T follicular helper cell (primary cell): Measurements from ENCODE around the gene PINK1.

Source experiments
- DNase-seq: peaks from one replicate; pipeline ENCODE4 v3.0.0-alpha.2; 2020; ENCODE audit warnings: low read depth

The PINK1 gene

DNA sequence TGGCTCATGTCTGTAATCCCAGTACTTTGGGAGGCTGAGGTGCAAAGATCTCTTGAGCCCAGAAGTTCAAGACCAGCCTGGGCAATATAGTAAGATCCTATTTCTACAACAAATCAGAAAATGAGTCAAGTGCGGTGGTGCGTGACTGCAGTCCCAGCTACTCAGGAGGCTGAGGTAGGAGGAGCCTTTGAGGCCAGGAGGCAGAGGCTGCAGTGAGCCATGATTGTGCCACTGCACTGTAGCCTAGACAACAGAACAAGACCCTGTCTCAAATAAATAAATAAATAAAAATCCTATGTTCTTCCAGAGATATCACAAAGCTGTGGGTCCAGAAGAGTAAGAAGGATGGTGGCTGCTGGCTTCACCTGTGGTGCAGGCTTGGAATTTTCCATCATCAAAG lies 22.3 kb upstream of the PINK1 start:
- no peak for DNase-seq

DNA sequence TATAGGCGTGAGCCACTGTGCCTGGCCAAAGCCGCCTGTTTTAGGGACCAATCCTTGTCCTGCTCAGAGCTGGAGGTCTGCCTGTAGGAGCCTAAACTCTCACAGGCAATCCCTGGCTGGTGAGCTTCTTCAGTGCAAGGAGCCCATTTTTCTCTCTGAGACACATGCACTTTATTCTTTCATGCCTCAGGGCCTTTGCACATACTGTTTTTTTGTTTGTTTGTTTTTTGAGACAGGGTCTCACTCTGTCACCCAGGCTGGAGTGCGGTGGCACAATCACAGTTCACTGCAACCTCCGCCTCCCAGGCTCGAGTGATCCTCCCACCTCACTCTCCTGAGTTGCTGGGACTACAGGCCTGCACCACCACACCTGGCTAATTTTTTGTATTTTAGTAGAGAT lies 21.6 kb upstream of the PINK1 start:
- DNase-seq: no peak

DNA sequence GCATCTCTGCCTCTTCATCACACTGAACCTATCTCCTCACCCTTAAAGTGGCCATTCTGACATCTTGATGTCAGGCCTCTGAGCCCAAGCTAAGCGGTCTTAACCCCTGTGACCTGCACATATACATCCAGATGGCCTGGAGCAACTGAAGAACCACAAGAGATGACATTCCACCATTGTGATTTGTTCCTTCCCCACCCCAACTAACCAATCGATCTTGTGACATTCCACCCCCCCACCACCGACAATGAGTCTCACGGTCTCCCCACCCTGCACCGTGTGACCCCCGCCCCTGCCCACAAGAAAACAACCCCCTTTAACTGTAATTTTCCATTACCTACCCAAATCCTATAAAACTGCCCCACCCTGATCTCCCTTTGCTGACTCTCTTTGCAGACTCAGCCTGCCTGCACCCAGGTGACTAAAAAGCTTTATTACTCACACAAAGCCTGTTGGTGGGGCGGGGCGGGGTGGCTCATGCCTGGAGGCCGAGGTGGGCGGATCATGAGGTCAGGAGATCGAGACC lies 21.0 kb upstream of the PINK1 start:
- no peak for DNase-seq

DNA sequence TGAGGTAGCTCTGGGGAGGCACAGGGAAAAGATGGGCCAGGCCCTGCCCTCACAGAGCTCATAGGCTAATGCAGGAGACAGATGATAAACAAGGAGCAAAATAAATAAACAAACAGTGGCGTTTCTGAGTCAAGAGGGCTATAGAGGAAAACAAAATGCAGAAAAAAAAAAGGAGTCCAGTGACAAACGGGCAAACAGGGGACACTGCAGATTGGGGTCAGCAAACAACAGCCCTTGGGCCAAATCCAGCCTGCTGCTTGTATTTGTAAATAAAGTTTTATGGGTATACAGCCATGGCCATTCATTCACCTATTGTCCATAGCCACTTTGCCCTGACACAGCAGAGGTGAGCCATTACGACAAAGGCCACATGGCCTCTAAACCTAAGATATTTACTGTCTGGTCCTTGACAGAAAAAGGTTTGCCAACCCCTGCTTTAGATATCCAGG lies 19.1 kb upstream of the PINK1 start:
- DNase-seq: no peak

DNA sequence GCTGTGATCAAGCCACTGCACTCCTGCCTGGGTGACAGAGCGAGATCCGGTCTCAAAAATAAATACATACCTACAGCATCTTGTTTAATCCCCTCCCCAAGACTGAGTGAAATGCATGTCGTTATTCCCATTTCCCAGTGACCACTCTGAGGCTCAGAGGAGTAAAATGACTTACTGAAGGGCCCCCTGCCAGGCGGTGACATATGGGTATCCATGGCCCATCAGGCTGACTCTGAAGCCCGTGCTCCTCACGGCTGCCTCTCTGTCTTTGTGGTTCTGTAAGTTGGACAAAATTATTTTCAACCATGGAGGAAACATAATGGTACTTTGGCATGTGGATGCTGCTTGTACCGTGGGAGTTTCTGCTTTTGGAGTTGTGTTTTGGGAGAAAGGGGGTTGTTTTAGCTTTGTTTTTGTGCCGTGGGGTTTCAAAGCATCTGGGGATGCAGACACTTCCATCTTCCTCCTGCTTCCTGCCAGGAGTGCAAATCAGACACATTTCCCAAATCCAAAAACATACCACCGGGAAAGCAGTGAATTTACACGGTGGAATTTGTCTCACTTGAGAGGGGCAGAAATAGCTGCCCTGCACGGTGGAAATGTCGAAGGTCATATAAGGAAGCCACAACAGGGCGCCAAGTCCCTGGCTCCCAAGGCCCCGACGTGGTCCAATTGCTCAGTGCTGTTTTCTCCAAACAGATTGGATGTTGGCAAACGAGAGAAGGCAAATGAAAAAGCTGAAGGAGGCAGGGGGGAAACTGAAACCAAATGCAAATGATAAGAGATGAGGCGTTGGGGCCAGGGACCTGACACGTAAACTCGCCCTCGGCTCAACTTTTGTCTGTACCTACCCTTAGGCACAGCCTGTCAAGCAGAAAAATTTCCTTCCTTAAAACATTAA lies 17.1 kb upstream of the PINK1 start:
- no peak for DNase-seq

DNA sequence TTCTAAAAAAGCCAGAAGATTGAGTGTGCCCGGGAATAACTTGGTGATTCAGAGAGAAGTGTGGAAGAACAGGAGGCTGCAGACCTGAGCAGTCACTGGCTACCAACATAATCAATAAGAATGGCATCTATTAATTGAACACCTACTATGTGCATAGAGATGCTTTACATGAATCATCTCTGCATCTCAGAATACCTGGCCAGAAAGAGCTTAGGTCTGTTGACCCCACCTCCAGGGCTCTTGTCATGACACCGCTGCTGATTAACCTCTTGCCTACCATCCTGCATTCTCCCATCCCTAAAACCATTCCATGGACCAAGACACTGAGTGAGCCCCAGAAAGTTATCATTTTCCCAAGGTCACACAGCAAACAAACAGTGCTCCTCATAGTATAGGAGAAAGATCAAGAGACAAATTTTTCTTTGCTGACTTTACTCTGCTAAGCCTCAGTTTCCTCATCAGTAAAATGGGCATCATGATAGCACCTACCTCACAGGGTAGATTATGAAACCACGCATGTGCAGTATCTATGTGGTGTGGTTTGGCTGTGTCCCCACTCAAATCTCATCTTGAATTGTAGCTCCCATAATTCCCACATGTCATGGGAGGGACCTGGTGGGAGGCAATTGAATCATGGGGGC lies 16.3 kb upstream of the PINK1 start:
- DNase-seq: no peak

DNA sequence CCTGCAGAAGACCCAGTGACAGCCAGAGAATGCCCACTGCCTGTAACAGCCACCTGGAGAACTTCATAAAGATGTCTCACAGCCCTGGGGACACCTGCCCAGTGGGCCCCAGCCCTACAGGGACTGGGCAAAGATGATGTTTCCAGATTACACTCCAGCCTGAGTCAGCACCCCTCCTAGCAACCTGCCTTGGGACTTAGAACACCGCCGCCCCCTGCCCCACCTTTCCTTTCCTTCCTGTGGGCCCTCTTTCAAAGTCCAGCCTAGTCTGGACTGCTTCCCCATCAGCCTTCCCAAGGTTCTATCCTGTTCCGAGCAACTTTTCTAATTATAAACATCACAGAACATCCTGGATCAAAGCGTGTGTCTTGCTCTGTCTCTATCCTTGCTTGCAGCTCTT lies 14.7 kb upstream of the PINK1 start:
- DNase-seq: no peak

DNA sequence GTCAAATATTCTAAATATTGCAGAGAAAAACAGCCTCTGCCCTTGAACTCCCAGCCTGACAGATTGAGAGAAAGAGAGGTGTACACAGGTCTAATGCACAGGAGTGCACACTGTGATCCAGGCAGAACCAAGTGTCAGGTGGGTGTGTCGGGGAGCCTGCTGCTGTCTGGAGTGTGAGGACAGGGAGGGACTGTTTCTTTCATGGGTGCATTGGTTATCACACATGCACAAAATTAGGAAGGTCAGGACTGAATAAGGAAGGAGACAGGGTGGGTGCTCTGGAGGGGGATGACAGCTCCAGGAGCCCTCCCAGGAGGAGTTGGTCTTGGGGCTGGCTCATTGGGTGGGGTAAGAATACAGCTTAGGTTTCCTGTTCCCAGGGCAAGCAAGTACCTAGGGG lies 13.3 kb upstream of the PINK1 start:
- DNase-seq: no peak

DNA sequence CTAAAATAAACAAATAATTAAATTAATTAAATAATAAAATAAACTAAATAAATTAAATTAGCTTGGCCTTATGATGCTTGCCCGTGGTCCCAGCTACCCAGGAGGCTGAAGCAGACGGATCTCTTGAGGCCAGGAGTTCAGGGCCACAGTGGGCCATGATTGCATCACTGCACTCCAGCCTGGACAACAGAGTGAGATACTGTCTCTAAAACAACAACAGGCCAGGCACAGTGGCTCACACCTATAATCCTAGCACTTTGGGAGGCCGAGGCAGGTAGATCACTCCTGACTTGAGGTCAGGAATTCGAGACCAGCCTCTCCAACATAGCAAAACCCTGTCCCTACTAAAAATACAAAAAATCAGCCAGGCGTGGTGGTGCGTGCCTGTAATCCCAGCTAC lies 12.2 kb upstream of the PINK1 start:
- no peak for DNase-seq

DNA sequence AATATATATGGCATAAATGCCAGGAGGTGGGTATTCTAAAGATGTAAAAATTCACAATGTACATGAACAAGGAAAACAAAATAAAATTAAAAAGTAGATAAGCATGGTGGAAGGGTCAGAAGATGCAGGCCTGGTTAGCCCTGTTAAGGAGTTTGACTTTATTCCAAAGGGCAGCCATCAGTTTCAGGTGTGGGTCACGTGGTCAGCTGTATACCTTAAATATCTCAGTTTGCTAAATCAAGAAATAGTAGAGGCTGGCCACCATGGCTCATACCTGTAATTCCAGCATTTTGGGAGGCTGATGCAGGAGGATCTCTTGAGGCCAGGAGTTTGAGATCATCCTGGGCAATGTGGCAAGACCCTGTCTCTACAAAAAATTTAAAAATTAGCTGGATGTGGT lies 8.5 kb upstream of the PINK1 start:
- no peak for DNase-seq

DNA sequence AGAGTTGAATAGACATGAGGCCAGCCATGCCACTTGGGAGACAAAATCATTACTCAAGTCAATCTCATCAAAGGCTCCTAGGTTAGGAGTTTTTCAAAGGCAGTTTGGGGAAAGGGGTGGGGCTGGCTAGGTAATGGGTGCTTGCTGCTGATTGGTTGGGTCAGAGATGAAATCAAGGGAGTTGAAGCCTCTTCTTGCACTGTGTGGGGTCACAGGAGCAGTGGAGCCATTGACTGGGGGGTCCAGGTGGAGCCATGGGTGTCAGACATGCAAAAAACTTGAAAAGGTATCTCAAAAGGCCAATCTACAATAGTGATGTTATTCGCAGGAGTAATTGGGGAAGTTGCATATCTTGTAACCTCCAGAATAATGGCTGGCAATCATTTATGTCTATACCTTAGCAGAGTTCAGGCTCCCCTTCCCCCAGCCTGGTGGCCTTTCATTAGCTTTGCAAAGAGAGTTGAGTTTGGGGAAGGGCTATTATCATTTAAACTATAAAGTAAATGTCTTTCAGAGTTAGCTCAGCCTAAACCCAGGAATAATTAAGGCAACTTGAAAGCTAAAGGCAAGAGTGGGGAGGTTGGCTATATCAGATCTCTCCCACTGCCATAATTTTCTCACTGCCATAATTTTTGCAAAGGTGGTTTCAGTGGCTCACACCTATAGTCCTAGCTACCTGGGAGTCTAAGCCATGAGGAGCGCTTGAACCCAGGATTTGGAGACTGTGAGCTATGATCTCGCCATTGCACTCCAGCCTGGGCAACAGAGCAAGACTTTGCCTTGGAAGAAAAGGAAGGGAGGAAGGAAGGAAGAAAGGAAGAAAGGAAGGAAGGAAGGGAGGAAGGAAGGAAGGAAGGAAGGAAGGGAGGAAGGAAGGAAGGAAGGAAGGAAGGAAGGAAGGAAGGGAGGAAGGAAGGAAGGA lies 7.8 kb upstream of the PINK1 start:
- no peak for DNase-seq

DNA sequence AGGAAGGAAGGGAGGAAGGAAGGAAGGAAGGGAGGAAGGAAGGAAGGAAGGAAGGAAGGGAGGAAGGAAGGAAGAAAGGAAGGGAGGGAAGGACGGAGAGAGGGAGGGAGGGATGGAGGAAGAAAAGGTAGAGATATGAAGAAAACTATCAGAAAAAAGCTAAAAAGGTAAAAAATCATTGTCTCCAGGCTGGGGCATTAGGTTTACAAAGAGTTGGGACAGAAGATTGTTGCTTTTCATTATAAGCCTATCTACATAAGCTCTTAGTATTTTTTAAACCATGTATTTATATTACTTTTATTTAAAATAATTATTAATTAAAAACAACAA lies 7.2 kb upstream of the PINK1 start:
- DNase-seq: no peak

DNA sequence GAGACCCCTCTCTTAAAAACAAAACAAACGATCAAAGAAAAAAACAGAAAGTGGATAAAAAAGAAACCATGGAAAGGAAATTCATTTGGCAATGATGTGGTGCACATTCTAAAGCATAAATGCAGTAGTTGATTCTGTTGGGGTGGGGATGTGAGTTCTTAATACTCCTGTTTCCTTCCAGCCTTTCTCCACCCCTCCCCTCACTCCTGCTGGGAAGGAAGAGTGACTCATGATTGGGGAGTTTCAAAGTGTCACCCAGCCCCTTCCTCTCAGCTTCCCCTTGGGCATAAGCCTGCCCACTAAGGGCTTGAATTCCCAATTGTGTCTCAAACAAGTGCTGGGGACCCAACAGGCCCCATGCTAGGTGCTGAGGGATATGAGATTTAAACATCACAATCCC lies 6.7 kb upstream of the PINK1 start:
- no peak for DNase-seq

DNA sequence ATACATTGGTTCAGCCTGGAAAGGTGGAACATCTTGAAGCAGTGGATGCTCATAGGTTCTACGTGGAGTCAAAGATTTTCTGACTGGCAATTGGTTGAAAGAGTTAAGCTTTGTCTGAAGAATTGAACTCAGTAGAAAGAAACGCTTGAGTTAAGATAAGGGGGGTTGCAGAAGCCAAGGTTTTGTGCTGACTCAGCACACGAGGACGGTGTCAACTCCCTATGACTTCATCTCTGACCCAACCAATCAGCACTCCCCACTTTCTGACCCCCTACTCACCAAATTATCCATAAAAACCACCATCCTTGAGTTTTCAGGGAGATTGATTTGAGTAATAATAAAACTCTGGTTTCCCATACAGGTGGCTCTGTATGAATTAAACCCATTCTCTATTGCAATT lies 2.5 kb upstream of the PINK1 start:
- DNase-seq: no peak

DNA sequence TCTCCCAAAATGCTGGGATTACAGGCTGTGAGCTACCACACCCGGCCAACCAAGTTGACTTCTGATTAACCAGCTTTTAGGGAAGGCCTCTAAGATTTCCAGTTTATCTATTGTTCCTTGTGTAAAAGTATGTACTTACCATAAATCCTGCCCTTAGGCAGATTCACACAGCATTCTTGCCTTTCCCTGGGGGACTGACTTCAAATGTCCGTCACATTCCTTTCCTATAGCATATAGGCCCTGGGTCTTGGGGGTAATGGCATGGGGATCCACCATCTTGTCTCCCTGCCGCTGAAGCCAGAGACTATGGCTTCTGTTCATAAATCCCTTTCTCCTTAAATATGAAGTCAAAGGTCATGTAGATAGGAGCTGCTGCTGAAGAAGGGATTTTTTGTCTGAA lies 872 bp upstream of the PINK1 start:
- no peak for DNase-seq

DNA sequence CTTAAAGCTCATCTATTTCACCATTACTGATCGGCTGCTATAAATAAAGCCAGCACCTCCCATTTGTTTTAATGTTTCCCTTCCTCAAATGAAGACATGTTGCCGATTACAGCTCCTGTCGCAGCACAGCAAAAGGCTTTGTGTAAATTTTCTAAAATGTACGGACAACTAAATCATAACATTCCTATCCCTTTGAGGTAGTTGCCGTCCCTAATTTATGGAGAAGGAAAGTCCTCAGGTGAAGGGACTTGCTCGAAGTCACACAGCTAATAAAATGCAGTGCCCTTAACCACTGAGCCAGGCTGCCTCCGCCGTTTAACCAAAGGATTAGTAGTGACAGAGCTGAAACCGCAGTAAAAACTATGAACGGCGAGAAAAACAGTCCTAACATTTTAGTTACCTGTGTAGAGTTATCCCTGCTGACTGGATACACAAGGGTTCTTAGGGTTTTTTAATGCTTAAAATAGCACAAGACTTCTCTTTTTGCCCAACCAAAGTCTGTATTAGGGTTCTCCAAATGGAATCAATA lies 871 bp downstream of the PINK1 start:
- DNase-seq: no peak

DNA sequence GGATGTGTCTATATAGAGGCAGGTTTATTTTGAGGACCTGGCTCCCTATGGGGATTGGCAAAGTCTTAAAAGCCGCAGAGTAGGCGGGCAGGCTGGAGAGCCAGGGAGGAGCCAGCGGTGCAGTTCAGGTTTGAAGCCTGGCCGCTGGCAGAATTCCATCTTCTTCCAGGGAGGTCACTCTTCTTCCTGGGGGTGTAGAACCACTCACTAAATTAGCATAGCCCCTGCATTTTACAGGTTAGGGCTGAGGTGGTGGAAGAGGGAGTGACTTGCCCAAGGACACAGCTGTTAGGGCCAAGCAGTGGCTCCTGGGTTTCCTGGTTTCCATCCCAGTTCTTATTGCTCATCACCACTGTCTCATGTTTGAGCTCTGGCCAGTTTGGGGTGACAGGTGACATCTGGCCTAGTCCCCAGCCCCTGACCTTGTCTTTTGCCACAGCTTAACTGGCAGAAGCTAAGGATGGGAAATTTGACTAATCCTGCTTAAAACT lies 1.4 kb downstream of the PINK1 start:
- DNase-seq: no peak

DNA sequence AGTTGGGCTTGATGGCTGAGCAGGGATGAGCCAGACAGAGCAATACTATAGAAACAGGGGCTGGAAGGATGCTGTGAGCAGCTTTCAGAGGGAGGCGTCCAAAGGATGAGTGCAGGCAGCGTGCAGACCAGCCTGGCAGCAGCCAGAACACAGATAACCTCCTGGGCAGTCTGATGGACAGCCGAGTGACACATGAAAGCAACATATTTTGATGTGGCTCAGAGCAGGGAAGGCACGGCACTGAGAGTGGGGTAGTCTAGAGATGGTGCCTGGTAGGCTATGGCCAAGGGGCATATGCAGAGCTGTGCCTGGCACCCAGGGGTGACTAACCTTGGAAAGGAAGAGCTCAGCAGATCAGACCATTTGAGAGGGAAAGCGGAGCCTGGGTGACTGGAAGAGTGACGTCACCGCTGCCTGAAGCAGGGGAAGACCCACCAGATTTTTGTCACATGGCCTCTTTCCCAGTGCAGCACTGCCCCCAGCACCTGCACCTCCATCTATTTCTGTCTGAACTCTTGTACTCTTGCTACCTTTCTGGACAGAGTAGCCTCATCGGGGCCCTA lies 3.6 kb downstream of the PINK1 start:
- no peak for DNase-seq

DNA sequence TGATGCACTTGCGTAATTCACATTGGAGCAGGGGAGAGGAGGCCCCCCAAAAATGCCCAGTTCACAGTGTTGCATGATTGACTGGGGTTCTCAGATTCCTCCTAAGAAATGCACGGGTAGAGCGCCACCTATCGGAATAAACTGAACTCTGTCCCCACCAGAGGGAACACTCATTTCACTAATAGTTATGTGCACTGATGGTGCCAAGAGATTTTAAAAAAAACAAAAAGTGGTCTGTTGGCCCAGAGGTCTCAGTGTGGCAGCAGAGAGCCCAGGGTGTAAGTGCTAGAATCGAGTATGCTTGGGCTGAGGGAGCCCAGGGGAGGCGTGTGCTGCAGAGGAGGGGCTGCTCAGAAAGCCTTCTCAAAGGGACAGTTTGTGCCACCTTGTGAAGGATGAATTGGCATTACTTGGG lies 6.9 kb downstream of the PINK1 start:
- peak; percentile 37 for DNase-seq

DNA sequence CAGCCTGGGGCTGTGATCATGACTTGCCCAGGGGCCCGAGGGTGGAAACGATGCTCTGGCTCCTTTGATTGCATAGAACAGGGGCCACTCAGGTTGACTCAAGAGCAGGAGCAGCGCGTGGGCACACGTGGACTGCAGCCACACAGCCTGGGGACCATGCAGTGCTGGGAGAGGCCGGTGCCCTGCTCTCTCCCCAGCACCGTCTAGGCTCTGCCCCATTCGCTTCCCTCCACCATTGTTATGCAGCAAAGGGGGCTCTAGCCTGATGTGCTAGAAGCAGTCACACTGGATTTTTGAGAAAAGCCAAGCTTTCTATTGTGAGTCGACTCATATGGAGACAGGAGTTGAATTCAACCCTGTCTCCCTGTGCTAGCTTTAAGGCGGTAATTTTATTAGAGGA lies 8.7 kb downstream of the PINK1 start:
- no peak for DNase-seq

DNA sequence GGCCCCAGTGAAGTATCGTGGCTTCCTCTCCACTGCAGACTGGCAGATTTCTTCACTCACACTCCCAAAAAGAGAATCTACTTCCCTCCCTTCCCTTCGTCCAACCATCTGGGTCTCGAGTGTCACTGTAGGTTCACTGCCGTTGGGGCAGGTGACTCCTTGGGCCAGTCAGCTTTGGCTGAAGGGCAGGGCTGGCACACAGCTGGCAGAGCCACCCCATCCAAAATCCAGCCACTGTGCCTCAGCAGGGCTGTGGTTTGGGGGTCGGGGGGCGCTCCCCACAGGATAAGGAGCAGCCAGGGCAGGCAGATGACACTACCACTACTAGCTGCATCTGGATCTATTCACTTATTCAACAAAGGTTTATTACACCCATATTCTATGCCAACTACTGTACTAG lies 9.8 kb downstream of the PINK1 start:
- no peak for DNase-seq

DNA sequence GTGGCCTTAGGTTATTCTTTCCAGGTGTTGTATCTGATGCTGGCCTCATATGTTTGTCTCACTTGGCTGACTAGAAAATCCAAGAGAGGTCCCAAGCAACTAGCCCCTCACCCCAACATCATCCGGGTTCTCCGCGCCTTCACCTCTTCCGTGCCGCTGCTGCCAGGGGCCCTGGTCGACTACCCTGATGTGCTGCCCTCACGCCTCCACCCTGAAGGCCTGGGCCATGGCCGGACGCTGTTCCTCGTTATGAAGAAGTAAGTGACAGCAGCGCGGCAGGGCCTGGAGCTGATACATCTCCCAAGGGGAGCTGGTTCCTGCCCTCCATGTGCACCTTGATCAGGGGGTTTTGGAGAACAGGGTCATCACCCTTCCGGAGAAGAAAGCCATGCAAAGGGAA lies 11.2 kb downstream of the PINK1 start:
- DNase-seq: no peak
